ENCODE measurements around the gene SPAG8.
A peak's percentile ranks its signal among the peaks of the same experiment; 100 is the strongest.

Gene SPAG8

GRCh38 chr9:35769763-35770162 is 42.3 kb downstream of the SPAG8 start:
- no peak for DNase-seq

DNA sequence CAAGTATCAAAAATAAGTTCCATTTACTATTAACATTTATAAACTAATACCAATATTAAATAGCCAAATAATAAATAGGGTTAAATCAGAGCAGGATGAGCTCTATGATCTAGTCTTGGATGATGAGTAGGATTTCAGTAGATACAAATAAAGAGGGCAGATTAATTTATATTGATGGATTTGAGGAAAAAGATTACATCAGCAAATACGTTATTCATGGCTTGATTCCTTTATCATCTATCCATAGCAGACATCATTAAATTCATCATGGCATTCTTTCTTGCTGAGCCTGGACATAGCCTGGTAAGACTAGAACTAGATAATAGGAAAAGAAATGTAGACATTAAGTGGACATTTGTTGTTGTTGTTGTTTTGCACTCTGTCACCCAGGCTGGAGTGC is 44.6 kb downstream of the SPAG8 start:
- DNase-seq = no peak

GRCh38 chr9:35766997-35767396 is 45.1 kb downstream of the SPAG8 start:
- DNase-seq = no peak

DNA sequence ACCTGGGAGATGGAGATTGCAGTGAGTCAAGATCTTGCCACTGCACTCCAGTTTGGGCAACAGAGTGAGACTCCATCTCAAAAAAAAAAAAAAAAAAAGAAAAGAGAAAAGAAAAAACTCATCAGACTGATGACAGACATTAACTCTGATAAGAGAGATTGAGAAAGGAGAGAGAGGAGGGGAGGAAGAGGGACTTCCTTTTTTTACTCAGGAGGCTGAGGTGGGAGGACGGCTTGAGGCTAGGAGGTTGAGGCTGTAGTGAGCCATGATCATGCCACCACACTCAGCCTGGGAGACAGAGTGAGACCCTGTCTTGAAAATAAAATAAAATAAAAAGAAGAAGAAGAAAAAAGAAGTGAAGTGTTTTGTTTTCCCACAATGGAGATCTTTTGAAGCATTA is 48.3 kb downstream of the SPAG8 start:
- DNase-seq = no peak

DNA sequence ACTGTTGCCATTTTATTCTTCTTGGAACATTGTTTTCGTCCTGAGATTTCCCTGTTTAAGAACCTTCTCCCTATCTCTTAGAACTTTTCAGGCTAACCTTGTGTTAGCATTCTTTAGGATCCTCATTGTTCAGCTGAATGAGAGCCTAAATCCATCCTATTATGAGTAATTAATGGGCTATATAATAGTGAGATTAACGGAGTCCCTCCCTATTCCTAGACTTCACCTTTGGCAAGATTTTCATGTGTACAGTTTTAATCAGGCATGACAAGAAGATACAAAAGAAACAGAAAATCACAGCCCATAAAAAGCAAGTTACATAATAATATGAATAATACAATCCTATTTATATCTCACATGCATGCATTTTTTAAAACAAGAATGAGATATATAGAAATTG is 48.9 kb downstream of the SPAG8 start:
- no peak for DNase-seq

DNA sequence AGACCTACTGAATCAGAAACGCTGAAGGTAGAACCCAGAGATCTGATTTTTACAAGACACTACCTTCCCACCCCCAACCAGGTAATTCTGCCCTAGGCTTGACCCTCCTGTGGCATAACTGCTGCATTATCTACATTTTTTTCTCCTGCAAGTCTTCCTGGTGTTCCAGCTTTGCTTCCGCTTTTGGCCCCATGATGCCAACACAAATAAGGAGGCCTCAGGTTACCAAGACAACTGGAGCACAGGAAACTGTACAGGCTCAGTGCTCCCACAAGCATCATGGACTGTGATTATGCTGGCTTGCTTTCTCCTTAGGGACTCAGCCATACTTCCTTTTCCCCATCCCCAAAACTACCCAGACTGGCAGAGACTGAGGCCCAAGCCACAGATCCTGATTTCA is 51.4 kb downstream of the SPAG8 start:
- peak; percentile 61 for DNase-seq

DNA sequence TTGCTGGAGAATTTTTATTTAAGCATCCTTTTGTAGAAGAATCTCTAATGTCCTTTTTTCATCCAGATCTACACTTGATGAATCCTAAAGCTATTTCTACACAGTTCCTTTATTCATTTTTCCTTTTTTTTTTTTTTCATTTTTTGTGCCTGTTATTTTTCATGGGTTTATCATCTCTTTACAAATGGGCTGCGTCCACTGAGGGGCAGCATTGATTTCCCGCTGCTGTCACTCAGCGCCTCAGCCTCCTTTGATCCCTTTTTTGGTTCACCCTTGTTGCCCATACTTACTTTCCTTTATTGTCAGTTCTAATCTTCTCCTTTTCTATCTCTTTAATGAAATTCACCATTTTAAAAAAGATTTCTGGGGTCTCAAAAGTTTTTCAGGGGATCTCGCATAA is 52.3 kb downstream of the SPAG8 start:
- no peak for DNase-seq
